HG03064 (cell line): ENCODE results near the gene NGEF.
"Not testable (repeated sequence)": the region's sequence is repeated elsewhere in the genome, so short reads cannot be mapped to it uniquely, and the experiment has no call there.

Experiments used
- ATAC-seq: cut with Tn5 transposase; IDR thresholded peaks from one replicate; pipeline ENCODE4 v1.9.1; 2021; ENCODE audit warnings: low read depth; ENCODE audit not compliant: unreplicated experiment

NGEF gene

GRCh38 chr2:232937278-232937906, 75.7 kb downstream of the NGEF start:
- ATAC-seq, result no peak

- no peak for ATAC-seq
Measured at GRCh38 chr2:232931636-232932035, 81.4 kb downstream of the NGEF start.

- no peak for ATAC-seq
Measured at GRCh38 chr2:232930059-232930400, 83.0 kb downstream of the NGEF start.

GRCh38 chr2:232929303-232930058, 83.6 kb downstream of the NGEF start:
- no peak for ATAC-seq

- ATAC-seq, result no peak
Measured at GRCh38 chr2:232928551-232929302, 84.3 kb downstream of the NGEF start.

- no peak for ATAC-seq
Measured at GRCh38 chr2:232927793-232928550, 85.1 kb downstream of the NGEF start.

- ATAC-seq, result no peak
Measured at GRCh38 chr2:232927032-232927792, 85.8 kb downstream of the NGEF start.

GRCh38 chr2:232926431-232926939, 86.6 kb downstream of the NGEF start:
- no peak for ATAC-seq

GRCh38 chr2:232925821-232926156, 87.3 kb downstream of the NGEF start:
- no peak for ATAC-seq

GRCh38 chr2:232925153-232925820, 87.8 kb downstream of the NGEF start:
- no peak for ATAC-seq

- no peak for ATAC-seq
Measured at GRCh38 chr2:232924433-232924832, 88.6 kb downstream of the NGEF start.

GRCh38 chr2:232920760-232921159, 92.3 kb downstream of the NGEF start:
- no peak for ATAC-seq

GRCh38 chr2:232920055-232920454, 93.0 kb downstream of the NGEF start:
- no peak for ATAC-seq

GRCh38 chr2:232919141-232919540, 93.9 kb downstream of the NGEF start:
- no peak for ATAC-seq

- no peak for ATAC-seq
Measured at GRCh38 chr2:232913903-232914302, 99.2 kb downstream of the NGEF start.

- ATAC-seq, result no peak
Measured at GRCh38 chr2:232911712-232912277, 101.3 kb downstream of the NGEF start.

GRCh38 chr2:232910376-232910775, 102.7 kb downstream of the NGEF start:
- no peak for ATAC-seq

- ATAC-seq, result no peak
Measured at GRCh38 chr2:232908695-232909094, 104.4 kb downstream of the NGEF start.

GRCh38 chr2:232907718-232908085, 105.4 kb downstream of the NGEF start:
- not testable (repeated sequence) for ATAC-seq
